Measurements from ENCODE around the gene S100PBP.

Gene S100PBP

GRCh38 chr1:32772281-32773017 is 45.0 kb upstream of the S100PBP start:
- peak overlapping the region; percentile 2; the same call in 1 of the 2 replicates for H3K27ac ChIP-seq

DNA sequence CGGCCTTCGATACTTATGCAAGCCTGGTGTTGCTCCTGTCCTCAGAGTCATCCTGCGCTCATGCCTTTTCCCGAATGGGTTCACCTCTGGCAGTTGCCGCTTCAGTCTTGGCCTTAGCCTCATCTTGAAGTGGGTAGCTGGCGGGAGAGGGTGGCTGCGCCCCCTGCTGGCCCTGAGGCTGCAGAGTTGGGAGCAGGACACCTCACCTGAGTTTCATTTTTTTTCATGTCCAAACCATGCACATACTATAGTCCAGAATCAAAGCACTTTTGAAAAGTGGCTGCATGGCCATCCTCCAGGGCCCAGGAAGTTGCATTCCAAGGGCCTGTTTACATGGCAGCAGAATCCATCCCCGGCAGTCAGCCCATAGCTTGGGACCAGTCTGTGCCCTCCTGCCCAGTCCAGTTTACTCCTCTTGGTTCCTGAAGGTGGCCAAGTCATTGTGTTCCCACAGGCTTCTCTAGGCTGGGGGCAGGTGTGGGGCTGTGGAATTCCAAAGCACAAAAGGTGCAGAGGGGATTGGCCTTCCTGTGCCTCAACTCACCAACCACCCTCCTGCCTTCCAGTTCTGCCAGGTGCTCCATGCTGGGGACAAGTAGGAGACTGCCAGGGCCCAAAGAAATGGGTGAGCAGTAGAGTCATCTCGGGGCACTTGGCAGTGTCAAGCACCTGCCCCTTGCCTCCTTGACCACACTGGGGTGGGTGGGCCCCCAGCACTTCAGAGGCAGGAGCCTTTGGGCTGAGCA is 44.3 kb upstream of the S100PBP start:
- no peak for TF ChIP-seq ZFX (IDR thresholded peaks at IDR 0.05)
- TF ChIP-seq, protein P1, sequence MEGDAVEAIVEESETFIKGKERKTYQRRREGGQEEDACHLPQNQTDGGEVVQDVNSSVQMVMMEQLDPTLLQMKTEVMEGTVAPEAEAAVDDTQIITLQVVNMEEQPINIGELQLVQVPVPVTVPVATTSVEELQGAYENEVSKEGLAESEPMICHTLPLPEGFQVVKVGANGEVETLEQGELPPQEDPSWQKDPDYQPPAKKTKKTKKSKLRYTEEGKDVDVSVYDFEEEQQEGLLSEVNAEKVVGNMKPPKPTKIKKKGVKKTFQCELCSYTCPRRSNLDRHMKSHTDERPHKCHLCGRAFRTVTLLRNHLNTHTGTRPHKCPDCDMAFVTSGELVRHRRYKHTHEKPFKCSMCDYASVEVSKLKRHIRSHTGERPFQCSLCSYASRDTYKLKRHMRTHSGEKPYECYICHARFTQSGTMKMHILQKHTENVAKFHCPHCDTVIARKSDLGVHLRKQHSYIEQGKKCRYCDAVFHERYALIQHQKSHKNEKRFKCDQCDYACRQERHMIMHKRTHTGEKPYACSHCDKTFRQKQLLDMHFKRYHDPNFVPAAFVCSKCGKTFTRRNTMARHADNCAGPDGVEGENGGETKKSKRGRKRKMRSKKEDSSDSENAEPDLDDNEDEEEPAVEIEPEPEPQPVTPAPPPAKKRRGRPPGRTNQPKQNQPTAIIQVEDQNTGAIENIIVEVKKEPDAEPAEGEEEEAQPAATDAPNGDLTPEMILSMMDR (conservative IDR thresholded peaks at IDR 0.05): peak; percentile 95
- H3K27ac ChIP-seq: peak overlapping the region; percentile 2; the same call in 1 of the 2 replicates

More at GRCh38 chr1:32772281-32773017, 45.0 kb upstream of the S100PBP start:
- TF ChIP-seq ZFX (IDR thresholded peaks at IDR 0.05): no peak
- TF ChIP-seq, protein P1 (conservative IDR thresholded peaks at IDR 0.05): no peak

GRCh38 chr1:32773764-32774463 is 43.5 kb upstream of the S100PBP start:
- TF ChIP-seq, protein P1 (conservative IDR thresholded peaks at IDR 0.05): no peak
- no peak for TF ChIP-seq ZFX (IDR thresholded peaks at IDR 0.05)
- no peak overlapping the region; the same call in 1 of the 2 replicates for H3K27ac ChIP-seq

GRCh38 chr1:32774464-32774808 is 43.0 kb upstream of the S100PBP start:
- TF ChIP-seq, protein P1 (conservative IDR thresholded peaks at IDR 0.05): no peak
- no peak for TF ChIP-seq ZFX (IDR thresholded peaks at IDR 0.05)
- H3K27ac ChIP-seq: no peak overlapping the region

DNA sequence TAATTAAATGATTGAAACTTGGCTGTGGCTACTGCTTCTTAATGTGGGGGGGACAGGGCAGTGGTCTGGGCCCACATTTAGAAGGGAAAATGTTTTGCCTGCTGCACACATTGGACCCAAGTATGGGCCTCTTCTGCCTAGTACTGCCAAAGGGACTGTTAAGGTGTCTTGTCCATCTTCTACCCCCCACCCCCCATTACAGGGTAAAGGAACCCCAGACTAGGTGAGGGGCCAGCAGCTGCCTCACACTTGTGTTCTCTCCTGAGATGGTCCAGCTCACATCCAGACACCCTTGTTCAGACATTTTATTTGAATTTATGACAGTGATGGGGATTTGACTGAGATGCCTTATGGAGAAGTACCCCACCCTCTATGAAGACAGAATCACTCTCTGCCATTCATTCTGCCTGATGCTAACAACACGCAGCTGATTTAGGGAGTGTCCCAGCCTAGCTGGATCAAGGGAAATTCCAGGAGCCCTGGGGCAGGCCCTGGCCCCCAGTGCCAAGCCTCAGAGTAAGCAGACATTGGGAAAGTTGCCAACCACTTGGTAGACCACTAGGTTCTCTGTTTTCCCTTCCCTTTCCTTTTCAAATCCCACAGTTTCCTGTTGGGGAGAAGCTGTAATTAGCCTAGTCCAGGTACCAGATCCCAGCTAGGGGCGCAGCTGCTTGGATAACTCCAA is 42.4 kb upstream of the S100PBP start:
- no peak overlapping the region for H3K27ac ChIP-seq
- TF ChIP-seq, protein P1 (conservative IDR thresholded peaks at IDR 0.05): no peak
- TF ChIP-seq ZFX (IDR thresholded peaks at IDR 0.05): no peak

DNA sequence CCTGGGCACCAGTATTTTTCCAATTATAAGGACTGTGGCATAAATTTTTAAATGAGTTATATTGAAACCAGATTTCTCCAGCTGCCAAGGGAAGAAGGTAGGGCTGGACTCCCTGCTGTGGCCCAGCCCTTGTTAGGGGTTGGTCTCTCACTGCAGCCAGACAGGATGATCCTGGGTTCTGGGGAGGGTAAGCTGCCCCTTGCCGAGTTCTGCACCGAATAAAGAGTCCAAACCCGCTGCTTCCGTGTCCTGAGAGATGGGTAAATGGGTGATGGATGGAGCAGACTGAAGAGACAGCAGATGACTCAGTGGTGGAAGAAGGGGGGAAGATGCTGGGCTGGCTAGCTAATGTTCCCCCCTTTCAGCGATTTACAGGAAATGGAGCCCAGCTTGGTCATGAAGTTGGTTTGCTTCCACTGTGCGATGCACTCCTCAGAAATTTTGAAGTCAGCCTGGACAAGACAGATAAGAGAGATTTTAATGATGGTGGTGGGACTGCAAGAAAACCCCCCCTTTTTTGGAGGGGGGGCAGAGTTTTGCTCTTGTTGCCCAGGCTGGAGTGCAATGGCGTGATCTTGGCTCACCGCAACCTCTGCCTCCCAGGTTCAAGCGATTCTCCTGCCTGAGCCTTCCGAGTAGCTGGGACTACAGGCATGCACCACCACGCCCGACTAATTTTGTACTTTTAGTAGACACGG is 41.7 kb upstream of the S100PBP start:
- TF ChIP-seq ZFX (IDR thresholded peaks at IDR 0.05): no peak
- TF ChIP-seq, protein P1 (conservative IDR thresholded peaks at IDR 0.05): no peak
- no peak overlapping the region for H3K27ac ChIP-seq
